T-helper 1 cell treated with Interleukin-12 subunit alpha and Interleukin-12 subunit beta and Interleukin-4 antibody, amounts not matched to agents 30 ng/mL and 1 ng/mL, for 36 hours (primary cell): ENCODE results near the gene RAPSN. TPM values are rescaled to one million over a fixed set of nuclear protein-coding genes. Genes with fewer than 3 reads are reported as not detected.

ENCODE experiments used
- intact Hi-C: fragments of 100-400 bp; cut with micrococcal nuclease; formaldehyde crosslinking; loops from one replicate; pipeline ENCODE4 v1.15.1; 2024
- total RNA-seq: library from RNA; stranded (reverse); gene quantifications from 2 replicates; pipeline ENCODE4 v1.2.3, GENCODE V29; 2022

RAPSN gene
- total RNA-seq, 1 donor from 2014 or later: 1.4 TPM

DNA sequence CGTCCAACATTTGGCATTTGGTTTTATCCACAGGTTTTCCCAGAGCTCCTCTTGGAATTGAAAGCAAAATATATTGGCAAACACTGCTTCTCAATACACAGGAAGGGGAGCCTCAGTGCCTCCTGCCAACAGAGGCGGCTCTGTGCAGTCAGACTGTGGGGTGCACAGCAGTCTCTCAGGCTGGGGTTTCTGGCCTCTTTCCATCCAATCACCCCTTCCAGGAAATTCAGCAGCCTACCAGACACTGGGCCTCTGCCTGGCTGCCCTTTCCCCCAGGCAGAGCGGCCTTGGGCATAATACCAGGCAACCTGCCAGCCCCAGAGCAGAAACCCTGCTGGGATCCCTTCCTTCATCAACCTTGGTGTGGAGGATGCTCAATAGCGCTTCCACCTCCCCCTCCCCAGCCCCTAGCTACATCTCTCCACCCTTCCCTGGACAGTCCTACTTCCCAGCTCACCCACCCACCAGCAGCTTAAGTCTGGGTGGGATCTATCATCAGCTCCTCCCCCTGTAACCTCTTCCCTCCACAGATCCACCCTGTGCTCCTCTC is 17.8 kb upstream of the RAPSN start:
- intact Hi-C loops: no loop called here

DNA sequence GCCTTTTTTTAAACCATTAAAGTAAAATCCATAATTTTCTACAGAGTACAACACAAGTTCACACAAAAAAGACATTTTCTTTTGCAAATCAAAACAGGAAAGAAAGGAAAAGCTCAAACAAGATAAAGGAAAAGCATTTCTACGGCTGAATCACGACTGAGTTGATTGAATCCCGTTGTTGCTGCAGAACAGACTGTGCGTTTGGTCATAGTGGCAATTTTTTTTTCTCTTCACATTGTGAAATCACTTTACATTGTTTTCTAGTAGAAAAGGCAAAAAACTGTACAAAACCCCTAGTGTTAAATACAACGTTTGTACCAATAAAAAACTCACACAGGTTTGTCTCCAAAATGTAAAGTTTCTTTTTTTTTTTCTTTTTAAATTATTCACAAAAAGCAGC is 17.3 kb upstream of the RAPSN start:
- intact Hi-C loops: no loop called here

DNA sequence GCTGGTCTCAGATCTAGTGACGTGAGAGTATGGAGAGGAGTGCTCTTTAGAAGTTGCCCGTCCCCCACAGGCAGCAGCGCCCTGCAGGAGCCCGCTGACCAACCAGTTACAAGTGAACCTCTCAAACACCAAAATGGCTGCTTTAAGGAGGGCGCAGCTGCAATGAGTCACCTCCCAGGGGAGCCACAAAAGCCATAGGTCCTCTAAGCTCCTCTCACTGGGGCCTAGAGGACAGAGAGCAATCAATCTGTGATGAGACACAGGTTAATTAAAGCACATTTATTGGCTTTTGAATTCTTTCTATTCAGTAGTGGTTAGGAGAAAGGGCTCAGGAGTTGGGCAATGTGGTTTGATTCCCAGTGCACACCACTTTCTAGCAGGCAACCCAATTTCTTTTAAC is 15.5 kb upstream of the RAPSN start:
- intact Hi-C loops: no loop called here

DNA sequence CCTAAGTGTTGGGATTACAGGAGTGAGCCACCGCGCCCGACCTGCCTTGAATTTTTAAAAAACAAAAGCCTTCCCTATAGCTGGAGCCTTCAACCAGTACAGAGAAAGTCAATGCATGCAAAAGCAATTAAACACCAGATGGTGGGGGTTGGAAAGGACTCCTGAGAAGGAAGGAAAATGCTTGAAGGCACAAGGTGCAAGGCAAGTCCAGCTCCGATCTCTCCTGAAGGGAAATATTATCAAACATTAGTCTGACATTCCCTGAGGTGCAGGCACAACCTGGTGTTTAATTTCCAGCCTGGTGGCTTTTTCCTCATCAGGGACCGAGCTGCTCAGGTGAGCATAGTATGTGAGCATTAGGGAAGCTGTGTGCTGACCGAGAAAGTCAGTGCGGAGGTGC is 12.9 kb upstream of the RAPSN start:
- intact Hi-C loops: no loop called here

DNA sequence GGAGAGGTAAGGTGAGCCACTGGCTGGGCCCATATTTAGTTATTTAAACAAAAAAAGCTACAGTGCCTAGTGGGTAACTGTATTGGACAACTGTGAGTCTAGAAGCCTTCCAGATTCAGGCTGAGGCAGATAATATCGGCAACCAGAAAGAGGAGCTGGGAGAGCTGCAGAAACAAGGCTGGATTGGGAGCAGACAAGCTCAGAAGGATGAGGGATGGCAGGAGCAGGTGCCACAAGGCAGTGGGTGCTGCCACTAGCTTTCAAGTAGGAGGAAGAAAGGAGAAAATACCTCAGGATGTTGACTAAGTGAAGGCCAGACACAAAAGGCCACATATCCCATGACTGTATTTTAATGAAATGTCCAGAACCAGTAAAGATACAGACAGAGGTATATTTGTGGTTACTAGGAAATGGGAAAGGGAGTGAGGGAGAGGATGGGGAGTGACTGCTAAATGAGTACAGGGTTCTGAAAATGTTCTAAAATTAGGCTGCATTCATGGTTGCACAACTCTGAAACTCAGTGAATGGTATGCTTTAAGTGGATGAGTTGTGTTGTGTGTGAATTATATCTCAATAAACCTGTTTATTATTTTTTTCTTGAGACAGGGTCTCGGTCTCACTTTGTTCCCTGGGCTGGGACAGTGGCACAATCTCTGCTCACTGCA is 11.8 kb upstream of the RAPSN start:
- intact Hi-C loops: no loop called here

DNA sequence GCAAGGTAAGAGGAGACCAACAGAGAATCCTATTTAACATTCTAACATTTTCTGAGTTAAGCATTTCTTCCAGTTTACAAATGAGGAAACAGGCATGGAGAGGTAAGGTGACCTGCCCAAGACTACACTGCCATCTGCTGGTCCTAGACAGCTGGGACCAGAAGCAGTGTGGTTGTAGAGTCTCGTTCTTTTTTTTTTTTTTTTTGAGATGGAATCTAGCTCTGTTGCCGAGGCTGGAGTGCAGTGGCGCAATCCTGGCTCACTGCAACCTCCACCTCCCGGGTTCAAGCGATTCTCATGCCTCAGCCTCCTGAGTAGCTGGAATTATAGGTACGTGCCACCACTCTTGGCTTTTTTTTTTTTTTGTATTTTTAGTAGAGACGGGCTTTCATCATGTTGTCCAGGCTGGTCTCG is 5.3 kb upstream of the RAPSN start:
- intact Hi-C loops: loop anchor here (1.0 to 10.0 kb wide), 7 partner anchors 28 to 565 kb away; partner anchors contain the start of genes ACP2, AGBL2, PSMC3 and SLC39A13

DNA sequence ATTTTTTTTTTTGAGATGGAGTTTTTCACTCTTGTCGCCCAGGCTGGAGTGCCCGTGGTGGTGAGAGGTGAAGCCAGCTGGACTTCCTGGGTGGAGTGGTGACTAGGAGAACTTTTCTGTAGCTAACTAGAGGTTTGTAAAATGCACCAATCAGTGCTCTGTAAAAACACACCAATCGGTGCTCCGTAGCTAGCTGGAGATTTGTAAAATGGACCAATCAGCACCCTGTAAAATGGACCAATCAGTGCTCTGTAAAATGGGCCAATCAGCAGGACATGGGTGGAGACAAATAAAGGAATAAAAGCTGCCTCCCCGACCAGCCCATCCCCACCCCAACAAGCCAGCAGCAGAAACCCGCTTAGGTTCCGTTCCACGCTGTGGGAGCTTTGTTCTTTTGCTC is 4.4 kb upstream of the RAPSN start:
- intact Hi-C loops: loop anchor here (10.0 kb wide), 1 partner anchor 261 kb away; the partner anchor contains the start of gene AGBL2

DNA sequence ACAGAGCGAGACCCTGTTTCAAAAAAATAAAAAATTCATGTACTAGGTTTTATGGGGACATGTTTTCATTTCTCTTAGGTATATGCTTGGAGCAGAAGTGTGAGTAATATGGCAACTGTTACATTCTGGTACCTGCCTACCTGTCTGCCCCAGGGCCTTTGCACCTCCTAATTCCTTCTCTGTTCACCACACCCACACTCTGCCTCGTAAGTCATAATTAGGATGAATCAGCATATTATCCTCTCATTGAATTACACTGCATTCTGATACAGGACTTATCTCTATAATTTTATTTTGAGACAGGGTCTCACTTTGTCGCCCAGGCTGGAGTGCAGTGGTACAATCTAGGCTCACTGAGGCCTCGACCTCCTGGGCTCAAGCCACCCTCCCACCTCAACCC is 3.1 kb upstream of the RAPSN start:
- intact Hi-C loops: loop anchor here (10.0 kb wide), 1 partner anchor 263 kb away; the partner anchor contains the start of gene AGBL2

DNA sequence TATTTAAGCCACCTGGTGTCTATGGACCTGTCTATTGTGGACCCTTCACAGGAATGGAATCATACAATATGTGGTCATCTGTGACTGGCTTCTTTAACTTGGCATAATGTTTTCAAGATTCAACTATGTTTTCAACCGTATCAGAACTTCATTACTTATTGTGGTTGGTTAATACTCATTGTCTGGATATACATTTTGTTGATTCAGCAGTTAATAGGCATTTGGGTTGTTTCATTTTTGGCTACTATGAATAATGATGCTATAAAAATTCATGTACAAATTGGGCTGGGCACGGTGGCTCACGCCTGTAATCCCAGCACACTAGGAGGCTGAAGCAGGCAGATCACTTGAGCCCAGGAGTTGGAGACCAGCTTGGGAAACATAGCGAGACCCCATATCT is 2.5 kb upstream of the RAPSN start:
- intact Hi-C loops: loop anchor here (10.0 kb wide), 1 partner anchor 263 kb away; the partner anchor contains the start of gene AGBL2

DNA sequence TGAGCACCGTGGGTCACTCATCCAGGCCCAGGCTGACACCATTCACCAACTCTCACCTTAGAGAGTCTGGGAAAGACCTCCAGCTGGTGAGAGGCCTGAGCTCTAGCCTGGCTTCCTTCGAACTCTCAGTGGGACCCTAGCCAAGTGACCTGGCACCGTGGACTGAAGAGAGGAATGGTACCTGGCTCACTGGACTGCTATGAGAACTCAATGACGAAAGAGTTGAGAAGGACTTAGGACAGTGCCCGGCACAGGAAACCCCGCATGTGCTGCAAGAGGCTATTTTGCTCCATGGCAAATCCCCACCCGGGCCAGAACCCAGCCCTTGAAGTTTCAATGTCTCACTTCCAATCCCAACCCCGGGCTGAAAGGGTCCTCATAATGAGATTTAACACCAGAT is 605 bp upstream of the RAPSN start:
- intact Hi-C loops: no loop called here

DNA sequence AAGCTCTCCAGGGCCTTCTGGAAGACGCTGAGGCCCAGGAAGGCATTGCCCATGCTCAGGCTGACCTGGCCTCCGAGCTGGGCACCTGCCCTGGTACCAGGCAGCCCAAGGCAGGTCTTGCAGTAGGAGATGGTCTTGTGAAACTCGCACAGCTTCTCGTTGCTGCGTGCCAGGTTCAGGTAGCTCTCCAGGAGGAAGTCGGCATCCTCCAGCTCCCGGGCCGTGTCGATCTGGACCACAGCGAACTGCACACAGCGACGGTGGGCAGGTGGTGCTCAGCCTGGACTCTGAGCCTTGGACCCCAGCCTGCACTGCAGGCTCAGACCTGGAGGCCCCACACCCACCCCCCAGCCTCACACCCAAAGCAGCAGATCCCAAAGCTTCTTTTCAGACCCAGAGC is 1.0 kb downstream of the RAPSN start:
- intact Hi-C loops: no loop called here

DNA sequence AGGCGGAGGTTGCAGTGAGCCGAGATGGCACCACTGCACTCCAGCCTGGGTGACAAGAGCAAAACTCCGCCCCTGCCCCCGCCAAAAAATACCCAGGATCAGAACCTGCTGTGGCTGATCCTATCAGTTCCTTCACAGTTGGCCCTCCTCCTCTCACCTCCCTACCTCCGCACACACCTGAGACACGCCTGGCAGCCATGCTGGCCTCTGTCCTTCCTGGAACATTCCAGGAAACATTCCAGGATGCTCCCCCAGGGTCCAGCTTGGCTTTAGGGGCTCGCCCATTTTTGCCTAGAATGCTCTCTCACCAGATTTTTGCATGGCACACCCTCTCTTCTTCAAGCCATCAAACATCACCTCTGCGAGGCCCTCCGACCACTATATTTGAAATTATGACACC is 2.1 kb downstream of the RAPSN start:
- intact Hi-C loops: no loop called here

DNA sequence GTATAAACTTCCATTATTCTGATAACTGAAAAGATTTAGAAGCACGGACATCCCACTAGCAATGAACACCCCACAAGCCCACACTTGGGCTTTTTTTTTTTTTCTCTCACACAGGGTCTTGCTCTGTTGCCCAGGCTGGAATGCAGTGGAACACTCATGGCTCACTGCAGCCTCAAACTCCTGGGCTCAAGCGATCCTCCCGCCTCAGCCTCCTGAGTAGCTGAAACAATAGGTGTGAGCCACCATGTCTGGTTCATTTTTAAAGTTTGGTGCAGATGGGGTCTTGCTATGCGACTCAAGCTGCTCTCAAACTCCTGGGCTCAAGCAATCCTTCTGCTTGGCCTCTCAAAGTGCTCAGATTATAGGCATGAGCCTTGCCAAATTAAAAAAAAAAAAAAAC is 3.1 kb downstream of the RAPSN start:
- intact Hi-C loops: no loop called here

DNA sequence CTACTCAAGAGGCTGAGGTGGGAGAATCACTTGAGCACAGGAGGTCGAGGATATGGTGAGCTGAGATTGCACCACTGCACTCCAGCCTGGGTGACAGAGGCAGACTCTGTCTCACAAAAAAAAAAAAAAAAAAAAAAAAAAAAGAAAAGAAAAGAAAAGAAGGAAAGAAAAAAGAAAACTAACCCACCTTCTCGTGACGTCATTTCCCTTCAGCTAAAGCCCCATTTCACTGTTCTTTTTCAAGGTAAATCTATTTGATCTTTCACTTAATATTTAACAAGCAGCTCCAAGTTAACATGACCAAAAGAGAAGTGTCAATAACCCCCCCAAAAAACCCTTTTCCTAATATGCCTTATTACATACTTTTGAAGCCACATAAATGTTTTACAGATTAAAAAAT is 5.1 kb downstream of the RAPSN start:
- intact Hi-C loops: no loop called here

DNA sequence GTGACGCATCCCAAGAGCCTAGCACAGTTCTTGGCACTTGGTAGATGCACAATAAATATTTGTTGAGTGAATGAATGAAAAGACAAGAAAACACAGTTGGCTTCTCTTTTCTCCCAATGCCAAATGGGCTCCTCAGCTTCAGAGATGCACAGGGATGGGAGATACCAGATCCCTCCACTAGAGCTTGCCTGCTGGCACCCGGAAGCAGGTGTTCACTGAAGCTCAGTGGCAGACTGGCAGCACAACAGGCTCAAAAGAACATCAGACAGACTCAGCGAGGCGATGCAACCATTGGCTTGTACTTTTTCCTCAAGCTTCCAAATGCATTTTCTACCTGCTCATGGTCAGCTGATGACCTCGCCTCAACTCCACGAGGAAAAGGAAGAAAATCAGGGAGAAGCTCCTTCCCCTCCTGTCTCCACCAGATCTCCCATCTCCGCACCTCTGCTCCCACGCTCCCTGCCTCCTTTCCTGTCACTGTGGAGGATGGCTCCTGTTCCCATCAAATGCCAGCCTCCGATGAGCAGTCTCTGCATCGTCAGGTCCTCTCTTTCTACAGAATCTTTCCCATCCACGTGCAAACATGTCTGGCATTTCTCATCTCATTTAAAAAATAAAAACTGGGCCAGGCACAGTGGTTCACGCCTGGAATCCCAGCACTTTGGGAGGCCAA is 5.8 kb downstream of the RAPSN start:
- intact Hi-C loops: no loop called here

DNA sequence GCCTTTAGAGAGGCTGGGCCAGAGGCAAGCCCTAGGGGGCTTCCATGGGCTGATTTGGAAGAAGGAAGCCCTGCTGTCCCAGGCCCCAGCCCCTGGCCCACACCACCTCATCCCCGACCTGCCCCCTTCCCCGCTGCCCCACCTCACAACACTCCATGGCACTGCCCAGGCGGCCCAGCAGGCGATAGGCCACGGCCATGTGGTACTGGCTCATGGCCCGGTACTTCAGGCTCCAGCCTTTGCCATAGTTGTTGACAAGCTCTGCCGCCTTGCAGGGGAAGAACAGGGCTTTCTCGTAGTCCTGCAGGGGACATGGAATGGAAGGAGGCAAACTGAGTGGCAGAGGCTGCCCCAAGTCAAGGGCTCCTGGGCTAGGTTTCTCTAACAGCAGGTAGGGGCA is 6.4 kb downstream of the RAPSN start:
- intact Hi-C loops: no loop called here

DNA sequence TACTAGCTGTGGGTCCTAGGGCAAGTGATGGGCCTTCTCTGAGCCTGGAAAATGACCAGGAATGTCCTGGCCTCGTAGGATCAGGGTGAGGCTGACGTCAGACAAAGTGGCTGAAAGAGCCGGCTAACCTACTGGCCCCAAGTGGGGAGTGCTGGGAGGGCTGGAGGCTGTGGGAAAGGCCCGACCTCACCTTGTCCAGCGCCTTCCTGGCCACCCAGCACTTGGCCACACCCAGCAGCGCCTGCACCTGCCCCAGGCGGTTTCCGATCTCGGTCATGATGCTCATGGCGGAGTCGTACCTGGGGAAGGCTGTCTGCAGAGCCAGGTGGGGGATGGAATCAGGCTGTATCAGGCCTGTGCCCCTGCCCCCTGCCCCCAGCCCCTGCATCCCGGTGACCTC is 7.5 kb downstream of the RAPSN start:
- intact Hi-C loops: no loop called here

DNA sequence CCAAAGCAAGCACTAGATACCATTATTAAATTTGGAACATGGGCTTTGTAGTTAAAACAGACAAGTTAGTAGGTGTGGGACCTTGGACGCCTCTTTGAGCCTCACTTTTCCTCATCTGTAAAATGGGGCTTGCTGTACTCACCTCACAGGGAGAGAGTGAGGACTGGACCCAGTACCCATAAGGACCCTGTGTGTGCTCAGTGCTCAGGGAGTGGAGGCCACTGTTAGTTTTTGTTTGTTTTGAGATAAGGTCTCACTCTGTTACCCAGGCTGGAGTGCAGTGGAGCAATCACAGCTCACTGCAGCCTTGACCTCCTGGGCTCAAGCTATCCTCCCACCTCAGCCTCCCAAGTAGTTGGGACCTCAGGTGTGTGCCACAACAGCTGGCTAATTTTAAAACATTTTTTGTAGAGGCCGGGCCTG is 8.9 kb downstream of the RAPSN start:
- intact Hi-C loops: no loop called here

DNA sequence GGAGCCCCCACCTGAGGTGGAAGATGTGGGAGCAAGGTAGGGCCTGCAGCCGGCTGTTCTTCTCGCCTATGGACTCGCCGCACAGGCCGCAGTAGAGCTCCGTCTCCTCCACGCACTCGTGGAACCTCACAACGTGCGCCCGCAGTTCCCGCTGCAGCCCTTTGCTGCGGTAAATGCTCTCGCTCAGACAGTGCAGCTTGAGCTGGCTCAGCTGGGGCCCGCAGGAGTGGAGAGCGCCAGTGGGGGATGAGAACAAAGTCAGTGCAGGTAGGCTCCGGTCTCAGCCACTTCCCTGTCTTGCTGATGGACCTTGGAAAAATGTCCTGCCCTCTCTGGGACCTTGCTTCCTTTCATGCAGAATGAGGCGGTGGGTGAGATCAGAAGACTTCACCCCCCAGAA is 10.2 kb downstream of the RAPSN start:
- intact Hi-C loops: no loop called here

DNA sequence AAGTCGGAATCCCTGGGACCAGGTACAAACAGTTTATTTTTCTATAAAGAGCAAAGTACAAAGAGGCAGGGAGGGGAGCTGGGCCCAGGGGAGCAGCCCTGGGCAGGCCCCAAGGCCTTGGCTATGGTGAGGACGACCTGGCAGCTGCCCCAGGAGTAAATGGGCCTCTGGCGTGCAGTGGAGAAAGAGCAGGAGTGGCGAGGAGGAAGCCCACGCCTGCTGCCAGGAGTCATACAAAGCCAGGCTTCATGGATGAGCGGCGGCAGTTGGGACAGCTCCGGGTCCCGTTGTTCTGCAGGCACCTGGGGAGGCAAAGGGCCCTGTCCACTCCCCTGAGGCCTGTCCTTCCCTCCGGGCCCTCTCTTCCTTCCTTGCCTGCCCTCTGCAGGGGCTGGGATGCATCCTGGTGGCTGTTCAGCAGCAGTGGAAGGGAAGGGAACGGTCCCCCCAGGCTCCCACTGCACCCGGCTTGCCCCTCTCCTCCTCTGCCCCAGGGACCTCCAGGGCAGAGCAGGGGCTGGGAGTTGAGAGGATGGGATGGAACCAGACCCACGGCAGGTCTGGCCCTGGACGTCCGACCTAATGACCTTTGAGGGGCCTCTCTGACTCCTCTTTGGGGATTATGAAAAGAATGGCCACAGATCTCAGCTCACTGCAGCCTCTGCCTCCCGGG is 11.1 kb downstream of the RAPSN start:
- intact Hi-C loops: no loop called here

DNA sequence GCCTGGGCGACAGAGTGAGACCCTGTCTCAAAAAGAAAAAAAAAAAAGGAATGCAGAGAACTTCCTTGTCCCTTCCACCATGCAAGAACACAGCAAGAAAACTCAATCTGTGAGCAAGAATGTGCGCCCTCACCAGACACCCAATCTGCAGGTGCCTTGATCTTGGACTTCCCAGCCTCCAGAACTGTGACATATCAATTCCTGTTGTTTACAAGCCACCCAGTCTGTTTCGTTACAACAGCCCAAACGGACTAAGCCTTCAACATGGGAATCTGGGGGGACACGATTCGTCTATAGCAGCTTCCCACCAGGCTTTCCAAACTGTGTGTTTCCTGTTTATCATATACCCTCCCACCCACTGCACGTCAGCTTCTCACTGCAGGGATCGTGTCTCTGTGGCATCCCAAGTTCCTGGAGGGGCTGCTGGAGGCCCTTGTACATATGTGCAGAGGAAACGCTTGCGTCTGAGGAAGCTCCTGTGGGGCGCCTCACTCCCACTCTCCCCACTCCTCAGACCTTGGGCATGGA is 11.7 kb downstream of the RAPSN start:
- intact Hi-C loops: no loop called here

DNA sequence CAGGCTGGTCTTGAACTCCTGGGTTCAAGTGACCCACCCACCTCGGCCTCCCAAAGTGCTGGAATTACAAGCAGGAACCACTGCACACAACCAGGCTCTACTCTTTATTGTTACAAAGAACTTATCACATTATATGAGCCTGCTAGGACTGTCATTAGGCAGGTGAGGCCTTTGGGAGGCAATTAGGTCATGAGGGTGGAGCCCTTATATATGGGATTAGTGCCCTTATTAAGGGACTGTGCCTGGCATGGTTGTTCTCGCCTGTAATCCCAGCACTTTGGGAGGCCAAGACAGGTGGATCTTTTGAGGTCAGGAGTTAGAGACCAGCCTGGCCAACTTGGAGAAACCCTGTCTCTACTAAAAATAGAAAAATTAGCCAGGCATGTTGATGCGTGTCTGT is 12.2 kb downstream of the RAPSN start:
- intact Hi-C loops: no loop called here
